Activated CD4-positive, alpha-beta T cell treated with anti-CD3 and anti-CD28 coated beads for 4 hours (primary cell): ENCODE results near the gene OPCML.

Source experiments
- DNase-seq, 2 donors: peaks; one replicate each; pipeline ENCODE4 v3.0.0-alpha.2; 2020

OPCML gene

DNA sequence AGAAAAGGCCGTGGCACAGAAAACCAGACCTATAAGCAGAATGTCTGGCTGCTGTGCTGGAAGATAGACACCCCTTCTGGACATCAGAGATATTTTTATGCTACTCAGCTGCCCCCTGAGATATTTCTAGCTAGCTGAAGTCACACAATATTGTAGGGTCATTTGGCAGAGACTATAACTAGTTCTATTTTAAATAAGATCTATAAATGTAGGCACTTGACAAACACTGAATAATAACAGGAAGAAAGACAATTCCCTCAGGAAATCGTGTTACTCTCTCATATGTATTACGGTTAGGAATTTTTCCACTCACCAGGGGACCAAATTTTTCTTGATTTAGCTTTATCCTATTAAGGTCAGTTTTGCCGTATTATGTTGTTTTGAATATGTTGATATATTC lies 845.4 kb downstream of the OPCML start:
- no peak for DNase-seq

DNA sequence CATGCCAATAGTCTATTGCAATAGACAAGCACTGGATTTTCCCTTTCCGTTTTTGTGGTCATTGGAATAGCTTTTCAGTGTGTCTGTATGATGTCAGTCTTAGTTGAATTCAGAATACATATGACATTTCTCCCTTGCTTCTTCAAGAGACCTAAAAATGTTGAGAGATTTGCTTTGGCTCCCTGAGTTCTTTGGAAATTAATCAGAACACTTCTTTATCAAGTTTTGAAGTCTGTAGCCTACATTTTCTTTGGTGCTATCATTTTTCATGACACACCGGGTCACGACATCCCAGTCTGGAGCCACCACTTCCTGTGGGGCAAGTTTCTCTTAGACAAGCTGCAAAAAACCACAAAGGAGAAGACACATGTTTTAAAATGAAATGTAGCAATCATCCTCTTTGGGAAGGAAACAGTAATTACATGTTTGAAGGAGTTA lies 847.1 kb downstream of the OPCML start:
- no peak for DNase-seq

DNA sequence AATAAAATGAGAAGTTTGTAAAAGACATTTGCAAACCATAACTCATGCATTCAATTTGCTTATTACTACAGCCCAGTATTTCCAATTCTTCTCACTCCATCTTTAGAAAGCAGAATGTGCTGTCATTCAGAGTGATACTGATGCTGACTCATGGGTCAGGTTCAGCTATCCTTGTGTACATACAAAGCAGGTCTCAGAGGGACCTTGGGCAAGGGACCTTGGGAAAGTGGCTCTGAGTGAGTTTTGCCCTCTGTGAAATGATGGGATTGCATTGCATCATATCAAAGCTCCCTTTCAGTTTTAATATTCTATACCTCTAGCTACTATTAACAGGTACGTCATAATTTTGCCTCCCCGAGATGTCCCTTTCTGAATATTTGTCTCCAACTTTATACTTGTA lies 848.7 kb downstream of the OPCML start:
- no peak for DNase-seq

DNA sequence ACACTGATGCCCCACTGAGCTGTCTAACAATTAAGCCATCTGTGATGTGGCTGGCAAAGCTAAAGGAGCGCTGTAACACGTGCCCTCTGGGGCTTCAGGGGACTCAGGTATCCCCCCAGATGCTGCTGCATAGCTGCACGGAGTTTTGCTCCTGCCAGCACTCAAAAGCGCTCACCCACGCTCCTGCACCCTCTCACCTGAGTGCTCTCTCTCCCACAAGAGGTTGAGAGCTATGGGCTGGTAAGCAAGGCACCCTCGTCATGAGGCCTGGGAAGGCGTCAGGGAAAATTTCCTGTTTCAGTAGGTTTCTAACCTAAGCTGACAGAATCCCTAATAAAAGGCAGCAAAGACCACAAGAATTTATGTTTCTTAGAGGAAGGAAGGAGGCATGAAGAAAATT lies 850.3 kb downstream of the OPCML start:
- DNase-seq = no peak

DNA sequence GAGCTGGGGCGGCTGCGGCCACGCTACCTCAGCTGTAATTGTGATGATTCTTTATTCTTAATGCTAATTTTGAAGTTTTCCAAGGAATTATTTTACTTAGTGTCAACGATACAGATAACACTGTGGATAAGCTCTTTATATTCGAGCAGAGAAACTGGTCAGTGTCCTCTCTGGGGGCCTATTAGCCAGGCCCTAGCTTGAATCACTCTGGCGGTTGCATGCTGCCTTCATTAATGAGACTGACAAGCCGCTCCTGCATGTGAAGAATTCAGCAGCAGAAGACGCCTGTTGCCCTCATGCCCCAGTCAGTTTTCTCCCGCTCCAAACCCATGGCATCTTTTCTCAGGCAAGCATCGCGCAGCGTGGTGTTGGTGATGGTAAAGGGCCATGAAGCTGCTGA lies 851.7 kb downstream of the OPCML start:
- DNase-seq = no peak

DNA sequence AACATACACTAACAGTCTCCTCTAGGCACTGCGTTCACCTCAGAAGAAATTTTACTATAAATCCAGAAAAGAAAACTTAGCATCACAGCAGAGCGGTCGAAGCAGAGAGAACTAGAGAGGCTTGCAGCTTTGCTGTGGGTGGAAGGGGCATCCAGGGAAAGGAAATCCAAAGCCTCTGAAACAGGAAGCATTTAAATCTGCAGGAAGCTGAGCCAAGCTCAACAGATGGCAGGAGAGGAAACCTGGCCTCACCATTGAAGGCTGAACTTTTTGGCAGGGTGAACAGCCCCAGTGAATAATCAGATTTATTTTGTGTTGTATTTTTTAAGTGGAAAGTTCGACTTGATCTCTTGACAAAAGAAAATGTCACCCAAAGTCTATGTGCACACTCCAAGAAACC lies 858.1 kb downstream of the OPCML start:
- no peak for DNase-seq

DNA sequence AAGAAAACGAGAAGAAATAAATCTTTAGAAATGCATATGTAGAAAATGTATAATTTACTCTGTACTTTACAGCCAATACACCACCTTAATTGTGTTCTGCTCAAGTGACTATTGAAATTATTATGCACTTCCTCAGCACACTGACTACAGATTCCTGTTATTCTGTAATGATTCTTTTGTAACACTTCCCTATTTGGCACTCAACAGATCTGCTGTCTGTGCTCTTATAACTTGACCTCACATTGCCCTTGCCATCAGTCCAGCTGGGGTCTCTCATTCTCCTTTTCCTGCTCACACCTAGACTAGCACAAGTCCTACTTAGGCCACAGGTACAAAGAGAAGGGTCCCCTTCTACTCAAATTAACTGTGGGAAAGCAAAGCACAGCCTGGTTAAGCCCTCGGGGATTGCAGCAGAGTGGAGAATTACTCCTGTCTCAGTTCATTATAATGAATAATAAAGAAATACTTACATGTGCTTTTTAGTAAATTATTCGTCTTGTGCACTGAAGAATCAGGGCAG lies 860.4 kb downstream of the OPCML start:
- no peak for DNase-seq

DNA sequence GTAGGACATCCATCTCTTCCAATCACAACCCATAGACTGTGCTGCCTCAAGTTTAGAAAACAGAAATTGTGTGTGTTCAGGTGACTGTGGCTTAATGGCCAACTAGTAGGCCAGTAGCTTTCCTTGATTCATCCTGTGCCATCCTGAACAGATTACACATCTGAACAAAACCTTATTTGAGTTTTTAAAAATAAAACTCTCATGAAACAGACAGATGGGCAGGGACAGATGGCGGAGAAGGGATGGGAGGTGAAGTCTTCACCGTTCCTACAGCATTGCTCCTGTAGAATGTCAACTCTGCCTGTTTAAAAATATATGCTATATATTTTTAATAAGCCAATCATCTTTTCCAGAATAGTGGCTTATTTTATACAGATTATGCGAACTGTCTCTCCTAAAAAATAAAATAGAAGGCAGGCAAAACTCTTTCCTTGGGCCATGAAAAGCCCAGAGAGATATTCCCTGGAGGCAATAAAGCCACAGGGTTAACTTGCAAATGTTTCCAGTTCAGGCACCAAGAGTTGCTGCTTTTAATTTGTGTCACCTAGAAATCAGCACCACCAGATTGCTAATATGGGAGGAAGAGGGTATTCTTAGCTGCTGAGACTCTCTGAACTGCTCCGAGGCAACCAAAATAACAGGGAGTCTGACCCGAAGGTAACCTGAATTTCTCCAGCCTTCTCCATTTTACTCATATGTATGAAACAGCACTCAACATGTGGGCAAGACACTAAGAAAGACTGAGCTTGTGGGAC lies 861.2 kb downstream of the OPCML start:
- no peak for DNase-seq

DNA sequence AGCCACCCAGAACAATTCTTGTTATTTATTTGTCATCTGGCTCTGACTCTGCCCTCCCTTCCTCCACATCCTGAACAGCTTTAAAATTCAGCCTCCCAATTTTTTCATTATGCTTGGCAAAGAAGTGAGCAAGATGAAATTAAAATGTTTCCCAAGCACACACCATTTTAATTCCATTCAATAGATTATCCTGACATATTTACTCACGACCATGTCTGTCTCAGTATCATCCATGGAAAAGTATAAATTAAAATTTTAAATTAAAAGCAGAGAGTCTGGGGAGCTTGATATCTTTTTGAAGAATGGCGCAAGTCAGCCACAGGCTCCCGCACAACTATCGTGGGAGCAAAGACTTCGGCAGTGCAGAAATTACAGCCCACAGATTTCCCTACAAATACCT lies 862.4 kb downstream of the OPCML start:
- DNase-seq = no peak

DNA sequence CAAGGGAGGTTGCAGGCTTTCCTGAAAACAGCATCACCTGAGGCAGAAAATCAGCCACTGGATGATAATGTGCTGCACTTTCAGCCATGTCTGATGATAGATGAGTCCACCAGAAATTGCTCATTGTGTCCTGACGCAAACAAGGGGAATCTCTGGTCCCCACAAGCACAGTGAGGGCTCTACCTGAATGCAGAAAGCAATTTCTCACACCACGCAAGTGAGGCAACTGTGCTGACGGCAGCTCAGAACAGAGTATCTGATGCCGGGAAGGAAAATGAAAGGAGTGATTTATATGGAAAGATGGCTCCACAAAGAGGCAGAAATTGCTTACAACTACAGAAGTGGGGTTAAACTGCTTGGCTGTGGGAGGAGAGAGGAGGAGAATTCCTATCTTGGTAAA lies 867.1 kb downstream of the OPCML start:
- DNase-seq = no peak

DNA sequence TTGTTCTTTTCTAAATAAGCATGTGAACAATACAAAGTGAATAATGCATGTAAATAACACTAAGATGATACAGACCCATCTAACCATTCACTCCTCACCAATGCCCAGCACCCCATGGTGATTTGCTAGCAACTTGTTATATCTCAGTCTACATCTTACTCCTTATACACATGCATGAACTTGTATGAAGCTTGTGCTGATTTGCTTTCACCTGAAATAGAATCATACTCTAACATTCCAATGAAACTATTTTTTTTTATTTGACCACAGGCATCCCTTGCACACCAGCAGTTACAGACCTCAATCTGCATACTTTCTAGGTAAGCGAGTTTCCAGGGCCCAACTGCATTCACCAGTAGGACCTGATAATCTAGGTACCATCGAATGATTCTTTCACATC lies 873.6 kb downstream of the OPCML start:
- DNase-seq = no peak

DNA sequence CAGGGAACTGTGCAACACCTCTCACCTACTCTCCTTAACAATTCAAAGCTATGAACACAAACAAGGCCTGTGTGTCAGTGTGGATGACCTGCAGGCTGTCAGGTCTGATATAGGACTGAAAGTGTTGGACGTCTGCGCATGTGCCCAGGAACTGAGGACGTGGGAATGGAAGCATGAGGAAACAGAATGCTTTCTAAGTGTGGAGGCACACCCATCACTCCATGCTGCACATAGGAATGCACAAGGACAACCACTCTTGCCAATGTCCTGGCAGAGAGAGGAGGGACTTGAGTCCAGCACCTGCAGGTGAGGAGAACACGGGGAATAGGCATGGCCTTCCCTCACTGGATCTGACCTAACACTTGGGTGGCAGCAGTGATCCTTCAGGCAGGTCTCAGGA lies 874.3 kb downstream of the OPCML start:
- no peak for DNase-seq

DNA sequence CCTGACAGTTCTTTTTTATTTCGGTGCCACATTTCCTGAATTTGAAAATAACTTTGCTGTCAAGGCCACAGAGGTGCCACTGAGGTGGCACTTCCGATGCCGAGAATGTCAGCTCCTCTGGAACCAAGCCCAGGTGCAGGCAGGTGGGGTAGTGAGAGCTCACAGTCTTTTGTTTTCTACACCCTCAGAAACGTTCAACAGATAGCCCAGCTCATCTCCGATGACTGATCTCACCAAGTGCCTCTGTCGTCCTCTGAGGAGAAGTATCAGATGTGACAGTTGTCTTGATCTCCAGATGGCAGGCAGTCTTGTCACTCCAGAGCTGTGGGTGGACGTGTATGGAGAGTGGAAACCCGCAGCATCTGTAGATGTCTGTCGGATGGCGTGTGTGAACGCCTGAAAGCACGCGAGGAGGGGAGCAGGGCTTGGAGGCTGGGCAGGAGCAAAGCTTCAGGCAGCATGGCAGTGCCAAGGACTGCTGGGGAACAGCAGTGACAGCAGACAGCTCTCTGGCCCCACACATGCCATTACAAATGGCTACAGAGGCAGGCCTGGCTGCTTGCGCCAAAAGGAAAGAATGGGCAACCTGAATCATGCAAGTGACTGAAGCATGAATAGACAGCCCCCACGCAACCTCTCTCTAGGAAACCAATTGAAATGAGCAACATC lies 877.0 kb downstream of the OPCML start:
- no peak for DNase-seq

DNA sequence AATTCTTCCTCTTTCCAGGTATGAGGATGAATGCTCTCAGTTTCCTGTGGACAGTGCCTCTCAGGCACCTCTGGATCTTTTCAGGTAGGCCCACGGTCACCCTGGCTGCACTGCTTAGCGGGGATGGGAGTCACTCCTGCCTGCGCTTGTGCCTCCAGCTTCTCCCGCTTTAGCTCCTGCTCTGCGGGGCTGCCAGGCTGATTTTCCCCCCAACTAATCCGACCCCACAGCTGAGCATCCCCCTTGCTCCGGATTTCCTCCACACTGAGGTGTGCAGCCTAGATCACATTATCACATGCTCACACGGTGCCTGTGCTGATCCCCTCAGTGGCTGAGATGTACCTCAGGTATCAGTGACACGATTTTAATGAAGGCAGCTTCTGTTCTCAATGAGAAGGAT lies 879.1 kb downstream of the OPCML start:
- no peak for DNase-seq

DNA sequence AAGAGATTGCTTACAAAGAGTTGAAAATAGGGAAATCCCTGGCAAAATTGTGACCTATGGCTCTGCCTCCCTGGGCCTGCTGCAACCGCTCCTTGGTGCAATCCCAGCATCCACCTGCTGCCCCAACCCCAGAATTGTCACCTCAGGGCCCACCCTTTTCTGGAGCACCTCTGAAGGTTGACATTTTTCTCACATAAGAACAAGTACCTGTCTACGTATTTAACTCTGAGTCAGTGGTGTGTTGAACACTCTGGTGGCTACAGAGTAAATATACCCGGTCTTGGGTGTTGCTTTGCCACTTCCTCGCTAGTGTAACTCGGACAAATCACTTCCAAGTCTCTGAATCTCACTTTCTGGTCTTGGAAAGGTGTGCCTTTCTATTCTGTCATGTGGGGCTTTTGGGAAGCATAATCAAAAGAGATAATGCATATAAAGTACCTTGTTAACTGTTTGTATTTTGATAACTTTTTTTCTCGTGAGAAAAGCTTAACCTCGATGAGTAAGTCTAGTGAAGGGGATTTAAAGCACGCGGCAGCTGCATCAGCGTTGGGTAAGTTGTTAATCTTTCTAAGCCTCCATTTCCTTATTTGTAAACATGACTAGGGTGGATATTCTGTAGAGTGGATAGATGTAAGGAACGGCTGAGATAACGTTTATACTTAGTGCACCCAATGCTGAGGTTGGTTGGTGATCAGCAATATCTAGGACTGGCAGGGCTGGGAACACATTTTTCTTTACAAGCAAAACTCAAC lies 881.2 kb downstream of the OPCML start:
- DNase-seq = no peak

DNA sequence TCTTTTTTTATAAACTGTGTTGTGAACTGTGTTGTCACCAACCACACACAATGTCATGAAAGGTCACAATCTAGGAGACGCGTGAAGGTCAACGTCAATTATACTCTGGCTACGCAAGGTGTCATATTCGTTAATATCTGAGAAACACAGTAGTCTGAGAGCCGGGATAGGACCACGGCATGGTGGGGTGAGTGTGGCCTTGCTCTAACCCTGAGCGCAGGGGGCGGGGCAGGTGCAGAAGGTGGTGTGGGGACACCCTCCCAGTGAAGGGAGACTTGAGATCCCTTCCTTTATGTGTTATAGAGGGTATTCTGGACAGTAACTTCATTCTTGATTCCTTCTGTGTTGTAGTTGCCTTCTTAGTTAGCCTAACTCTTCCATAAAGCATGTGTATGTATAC lies 883.0 kb downstream of the OPCML start:
- no peak for DNase-seq

DNA sequence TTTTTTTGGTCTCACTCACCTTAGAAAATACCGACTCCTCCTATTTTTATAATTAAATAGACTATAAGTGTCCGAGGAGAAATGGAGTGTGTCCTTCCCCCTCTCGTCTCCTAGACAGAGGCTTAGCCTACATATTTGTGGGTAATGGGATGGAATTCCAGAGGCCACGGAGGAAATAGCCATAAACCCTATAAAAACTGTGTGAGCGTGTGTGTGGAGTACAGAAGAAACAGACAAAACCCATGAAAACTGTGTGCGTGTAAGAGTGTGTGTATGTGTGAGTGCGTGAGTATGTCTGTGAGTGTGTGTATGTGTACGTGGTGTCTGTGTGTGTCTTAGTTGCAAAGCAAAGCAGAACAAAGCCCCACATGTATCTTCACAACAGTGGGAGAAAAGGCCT lies 883.5 kb downstream of the OPCML start:
- DNase-seq = no peak

DNA sequence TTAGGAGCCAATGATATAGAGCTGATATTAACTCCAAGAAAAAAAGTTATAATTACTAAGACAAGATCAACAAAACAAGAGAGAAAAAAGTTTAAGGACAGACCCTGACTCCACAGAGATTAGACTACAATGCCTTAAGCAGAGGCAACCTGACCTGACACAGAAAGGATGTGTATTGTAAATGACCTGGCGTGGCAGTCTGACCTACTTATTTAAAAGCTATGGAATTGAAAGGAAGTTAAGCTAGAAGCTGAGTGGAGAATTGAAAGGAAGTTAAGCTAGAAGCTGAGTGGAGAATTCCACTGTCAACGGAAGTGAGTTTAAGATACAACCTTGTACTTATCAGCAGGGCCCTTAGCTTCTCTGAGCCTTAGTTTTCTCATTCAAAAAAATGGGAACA lies 885.4 kb downstream of the OPCML start:
- DNase-seq = no peak

DNA sequence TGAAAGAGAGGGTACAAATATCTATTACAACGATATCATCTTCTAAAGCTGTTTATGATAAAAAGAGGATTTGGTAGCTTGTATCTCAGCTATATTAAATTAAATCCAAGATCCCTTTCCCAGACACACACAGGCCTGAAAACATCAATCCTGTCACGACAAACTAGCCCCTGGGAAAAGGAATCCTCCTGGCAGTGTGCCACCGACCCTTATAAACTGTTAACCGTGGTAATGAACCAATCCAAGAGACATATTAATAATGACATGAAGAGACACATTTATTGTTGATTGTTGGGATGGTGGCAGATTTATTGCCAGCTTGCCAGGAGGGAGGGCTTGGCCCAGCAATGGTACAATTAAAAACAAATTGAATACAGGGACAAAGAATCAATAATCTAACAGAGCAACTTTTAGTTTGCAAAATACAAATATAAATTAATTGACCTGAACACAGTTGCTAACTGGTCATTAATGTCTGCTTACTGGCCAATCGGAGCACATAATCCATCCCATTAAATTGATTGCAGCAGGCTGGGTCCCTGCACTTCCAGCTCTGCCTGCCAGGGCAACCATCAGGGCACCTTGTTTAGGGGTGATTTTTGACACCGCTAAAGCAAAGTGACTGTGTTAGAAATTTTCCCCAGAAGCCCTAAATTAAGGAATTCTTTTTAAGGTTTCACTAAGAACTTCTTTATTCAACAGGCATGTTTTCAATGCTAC lies 887.6 kb downstream of the OPCML start:
- no peak for DNase-seq

DNA sequence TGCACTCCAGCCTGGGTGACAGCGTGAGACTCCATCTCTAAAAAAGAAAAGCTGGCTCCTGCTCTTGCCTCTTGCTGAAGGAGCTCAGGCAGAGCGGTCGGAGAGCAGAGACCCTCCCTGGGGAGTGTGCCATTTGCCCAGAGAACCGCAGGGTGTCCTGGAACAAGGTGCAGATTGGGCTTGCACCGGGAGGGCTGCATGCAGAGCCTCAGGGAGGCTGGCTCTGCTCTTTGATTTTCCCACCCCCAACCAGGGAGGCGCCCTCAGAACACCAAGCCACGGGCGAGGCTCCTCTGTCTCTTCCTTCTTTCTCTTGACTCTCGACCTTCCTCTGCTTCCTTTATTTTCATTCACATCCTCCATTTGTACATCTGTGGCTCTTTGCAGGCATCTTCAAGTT lies 889.1 kb downstream of the OPCML start:
- no peak for DNase-seq

DNA sequence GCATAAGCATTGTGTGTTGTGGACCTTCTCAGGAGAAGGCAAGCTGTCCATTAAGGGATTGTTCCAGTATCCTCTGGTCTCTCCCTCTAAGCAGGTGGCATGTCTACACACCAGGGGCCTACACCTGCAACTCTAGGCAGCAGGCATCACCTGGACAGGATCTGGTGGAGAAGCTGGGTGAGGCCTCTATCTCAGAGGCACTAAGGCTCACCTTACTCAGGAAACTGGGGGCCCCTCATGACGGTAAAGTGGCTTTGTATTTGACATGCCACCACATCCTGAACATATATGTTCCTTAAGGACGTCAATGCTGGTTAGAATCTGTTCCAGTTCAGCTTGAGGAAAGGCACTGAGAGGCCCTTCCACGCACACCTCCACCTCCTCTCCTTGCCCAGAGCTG lies 891.3 kb downstream of the OPCML start:
- no peak for DNase-seq

DNA sequence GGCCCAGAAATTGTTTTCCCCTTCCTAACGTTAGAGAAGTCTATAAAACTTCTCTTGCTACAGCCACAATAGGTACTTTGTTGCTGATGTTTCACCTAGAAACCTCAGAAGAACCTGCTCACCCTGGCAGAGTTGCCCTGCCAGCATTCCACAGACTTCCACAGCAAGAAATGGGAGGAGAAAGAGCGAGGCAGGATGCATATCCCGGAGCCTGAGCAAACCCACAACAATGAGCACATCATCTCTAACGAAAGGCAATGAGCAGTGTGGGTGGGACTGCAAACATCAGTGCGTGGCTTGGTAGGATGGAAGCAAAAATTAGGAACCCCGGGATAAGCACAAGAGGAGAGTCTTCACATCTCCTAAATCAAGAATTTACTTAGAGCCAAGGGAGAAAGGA lies 892.3 kb downstream of the OPCML start:
- no peak for DNase-seq

DNA sequence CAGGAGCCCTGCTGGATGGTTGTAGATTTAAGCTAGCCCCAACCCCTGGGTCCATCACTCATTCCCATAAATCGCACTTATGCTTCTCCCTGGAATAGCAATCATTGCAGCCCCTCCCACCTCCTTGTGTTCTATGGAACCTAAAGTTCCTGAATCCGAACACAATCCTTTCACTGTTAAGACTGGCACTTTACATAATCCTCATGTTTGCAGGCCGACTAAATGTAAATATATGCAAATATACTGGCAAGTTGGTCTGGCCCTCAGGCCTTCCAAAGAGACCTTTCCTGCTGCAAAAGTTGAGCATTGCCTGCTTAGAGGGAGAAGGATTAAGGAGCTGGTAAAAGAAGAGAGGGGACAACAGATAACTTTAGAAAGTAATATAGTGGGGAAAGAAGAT lies 892.9 kb downstream of the OPCML start:
- DNase-seq = no peak
